HG03196 (cell line): ENCODE measurements around the gene TMPRSS2.

Experiments
- ATAC-seq: cut with Tn5 transposase; IDR thresholded peaks from one replicate; pipeline ENCODE4 v1.9.1; 2021; ENCODE audit not compliant: unreplicated experiment

Gene TMPRSS2

GRCh38 chr21:41482980-41483379 lies 25.0 kb downstream of the TMPRSS2 start:
- no peak for ATAC-seq

- no peak for ATAC-seq
Observed at GRCh38 chr21:41482301-41482700, 25.7 kb downstream of the TMPRSS2 start.

GRCh38 chr21:41481191-41481590 lies 26.8 kb downstream of the TMPRSS2 start:
- no peak for ATAC-seq

- no peak for ATAC-seq
Observed at GRCh38 chr21:41480086-41480690, 27.8 kb downstream of the TMPRSS2 start.

- ATAC-seq, result no peak
Observed at GRCh38 chr21:41479686-41480085, 28.3 kb downstream of the TMPRSS2 start.

DNA sequence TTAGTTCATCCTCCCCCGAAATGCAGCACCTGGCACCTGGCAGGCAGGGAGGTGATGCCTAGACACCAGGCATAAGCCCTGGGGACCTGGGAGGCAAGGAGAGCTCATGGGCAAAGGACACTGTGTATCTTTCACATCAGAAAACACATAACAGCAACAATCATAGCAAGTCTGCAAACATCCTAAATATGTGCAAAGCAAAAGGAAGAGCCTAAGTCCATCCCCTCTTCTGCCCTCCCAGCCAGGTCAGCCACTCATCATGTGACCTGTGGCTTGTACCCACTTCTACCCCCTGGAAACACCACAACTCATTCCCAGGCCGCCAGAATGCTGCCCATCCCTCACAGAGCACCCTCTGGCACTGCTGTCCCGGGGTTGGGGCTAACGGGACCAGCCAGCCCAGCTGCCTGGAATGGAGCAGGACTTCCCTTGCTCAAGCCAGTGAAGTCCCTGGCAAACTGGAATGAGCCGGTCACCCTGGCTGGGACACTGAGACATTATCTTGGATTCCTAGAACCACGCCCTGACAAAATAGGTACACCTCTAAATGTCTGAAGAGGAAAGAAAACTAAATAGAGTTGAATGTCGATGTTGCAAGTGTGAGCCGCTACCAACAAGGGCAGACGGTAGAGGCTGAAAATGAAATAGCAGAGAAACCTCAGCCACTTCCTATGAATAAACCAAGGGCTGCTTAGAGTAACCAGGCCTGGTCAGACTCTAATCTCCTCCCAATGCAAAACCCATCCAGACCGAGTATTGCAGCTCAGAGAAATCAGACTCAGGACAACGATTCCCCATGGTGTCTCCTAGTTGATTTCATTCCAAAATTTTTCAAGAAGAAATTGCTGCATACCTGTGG lies 29.4 kb downstream of the TMPRSS2 start:
- ATAC-seq, result no peak

GRCh38 chr21:41477641-41478318 lies 30.2 kb downstream of the TMPRSS2 start:
- ATAC-seq, result no peak

DNA sequence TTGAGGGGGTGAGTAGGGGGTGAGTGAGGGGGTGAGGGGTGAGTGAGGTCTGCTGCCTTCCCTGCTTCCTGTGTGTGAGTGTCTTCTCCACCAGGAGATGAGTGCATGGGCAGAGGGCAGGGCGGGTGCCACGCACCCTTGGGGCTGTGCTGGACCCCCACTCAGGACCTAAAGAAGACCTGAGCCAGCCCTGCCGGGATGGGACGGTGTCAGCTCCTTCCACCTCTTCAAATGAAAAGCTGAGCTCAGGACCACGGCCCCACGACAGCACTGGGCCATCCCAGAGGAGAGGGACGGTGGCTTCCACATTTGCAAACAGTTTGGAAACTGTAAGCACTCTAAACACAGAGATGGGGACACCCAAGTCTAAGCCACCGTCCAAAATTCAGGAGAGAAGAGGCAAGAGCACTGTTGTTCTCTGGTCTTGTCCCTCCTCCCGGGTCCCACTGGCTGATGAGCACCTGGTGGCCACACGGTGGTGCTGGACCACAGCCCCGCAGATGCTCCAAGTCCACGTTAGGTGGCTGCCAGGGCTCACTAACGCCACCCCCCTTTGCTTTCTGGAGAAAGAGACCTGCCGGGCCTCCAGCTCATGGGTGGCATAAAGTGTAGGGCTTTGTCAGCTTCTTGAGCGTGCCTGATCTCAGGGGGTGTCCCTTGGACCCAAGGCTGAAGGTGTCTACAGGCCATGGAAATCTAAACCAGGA lies 32.1 kb downstream of the TMPRSS2 start:
- no peak for ATAC-seq

DNA sequence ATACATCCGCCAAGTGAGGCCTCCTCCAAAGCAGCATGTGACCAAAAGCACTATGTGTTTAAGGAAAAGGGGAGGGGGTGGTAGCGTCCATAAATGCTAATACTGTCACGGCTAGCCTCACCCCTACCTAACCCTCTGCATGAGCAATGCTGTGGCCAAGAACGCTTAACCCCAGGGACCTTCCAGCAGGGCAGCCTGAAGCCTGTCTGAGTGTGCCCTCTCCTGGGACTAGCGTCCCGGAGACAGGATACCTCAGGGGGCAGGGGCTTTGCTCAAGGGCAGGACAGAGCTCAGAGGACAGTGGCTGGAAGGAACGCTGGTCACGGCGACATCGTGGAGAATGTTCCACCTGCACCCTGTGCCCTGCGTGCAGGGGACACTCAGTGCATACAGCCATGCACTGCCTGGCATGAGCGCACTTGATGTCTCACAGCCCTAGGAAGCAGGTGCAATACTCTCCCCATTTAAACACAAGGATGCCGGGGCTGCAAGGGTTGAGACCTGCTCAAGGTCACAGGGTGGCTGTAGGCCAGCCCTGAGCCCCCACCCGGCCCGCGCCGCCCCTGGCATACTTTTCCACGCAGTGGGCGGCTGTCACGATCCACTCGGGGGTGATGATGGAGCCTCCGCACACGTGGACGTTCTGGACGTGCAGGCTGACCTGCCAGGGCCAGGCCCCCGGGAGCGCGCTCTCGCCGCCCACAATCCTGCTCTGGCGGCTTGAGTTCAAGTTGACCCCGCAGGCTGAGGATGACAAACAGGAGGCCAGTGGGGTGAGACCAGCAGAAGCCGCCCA lies 35.0 kb downstream of the TMPRSS2 start:
- ATAC-seq, result no peak

- ATAC-seq, result no peak
Observed at GRCh38 chr21:41470054-41470453, 37.9 kb downstream of the TMPRSS2 start.

DNA sequence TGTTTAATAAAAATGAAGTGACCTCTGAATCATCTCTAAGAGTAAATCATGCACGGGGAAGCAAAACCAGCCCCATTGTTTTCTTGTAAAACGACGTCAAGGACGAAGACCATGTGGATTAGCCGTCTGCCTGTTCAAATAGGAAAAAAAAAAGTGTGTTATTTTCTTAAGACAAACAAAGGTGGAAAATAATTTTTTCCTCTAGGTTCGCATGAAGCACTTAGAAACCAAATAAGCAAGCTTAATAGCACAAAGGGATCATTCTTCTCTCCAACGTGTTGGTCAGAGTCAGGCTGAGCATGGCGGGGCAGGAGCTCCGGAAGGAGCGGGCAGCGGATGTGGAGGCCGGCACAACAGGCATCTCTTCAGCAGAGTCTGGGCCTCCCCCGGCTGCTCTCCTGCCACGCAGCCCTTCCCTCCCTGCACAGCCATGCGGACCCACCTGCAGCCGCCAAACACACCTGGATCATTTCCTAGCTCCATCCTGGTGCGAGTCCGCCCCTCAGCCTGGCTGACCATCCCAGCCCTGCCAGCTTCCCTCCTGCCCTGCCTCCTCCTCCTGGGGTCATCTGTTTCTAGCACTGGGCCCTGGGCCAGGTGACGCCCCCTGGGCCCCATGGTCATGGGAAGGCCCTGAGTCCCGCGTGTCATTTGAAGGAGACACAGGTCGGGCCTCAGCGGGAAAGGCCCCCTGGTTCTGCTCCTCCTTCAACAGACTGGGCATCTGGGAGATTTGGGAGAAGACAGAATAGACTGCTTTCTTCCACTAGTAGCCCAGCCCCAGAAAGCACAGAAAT lies 41.7 kb downstream of the TMPRSS2 start:
- no peak for ATAC-seq

DNA sequence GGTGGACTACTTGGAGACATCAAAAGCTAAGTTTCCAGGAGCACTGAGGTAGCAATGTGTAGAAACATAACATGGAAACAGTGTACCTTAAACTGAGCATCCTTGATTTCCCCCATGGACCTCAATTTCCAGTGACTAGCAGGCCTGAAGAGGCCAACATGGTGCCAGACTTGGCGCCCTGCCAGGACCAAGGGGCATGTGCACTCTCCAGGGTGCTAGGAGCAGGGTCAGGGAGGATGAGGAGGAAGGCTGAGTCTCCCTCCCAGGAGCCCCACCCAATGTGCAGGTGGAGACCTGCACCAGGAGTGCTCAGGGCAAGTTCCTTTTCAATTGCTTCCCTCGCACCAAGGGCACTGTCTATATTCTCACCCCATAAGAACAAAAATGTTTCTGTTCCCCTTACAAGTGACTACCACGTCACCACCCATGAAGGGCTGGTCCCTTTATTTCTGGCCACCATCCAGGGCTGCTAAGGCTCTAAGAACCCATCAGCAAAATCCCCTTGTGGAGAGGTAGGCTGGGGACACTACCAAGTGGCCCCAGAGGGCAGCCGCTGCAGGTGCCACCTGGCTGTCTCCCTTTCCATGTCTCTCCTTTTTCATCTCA lies 42.7 kb downstream of the TMPRSS2 start:
- no peak for ATAC-seq

GRCh38 chr21:41460578-41461527 lies 47.1 kb downstream of the TMPRSS2 start:
- no peak for ATAC-seq

DNA sequence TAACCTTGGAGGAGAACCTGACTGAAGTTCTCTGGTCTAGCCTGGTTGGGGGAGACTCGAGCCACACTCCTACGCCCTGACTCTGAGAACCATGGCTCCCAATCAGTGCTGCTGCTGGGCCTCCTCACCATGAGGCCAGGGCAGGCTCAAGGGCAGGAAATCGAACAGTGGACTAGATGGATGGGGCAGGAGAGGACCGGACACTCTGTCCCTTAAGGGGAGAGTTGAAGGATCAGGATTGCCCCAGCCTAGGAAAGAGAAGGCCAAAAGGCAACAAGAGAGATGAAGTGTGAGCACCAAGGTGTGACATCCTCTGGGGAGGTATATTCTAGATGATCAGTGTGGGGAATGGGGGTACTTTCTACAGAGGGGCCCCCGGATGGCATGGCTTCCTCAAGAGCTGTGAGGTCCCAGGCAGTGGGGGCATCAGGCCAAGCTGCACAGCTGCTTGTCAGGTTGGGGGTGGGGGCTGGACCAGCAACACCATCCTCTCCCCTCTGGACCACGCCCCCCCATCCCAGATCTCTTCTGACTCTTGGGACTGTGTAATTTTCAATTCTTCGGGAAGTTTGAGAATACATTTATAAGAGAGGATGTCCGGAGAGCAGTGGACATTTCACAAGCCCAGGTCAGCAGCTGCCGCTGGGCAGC lies 47.9 kb downstream of the TMPRSS2 start:
- ATAC-seq, result no peak

DNA sequence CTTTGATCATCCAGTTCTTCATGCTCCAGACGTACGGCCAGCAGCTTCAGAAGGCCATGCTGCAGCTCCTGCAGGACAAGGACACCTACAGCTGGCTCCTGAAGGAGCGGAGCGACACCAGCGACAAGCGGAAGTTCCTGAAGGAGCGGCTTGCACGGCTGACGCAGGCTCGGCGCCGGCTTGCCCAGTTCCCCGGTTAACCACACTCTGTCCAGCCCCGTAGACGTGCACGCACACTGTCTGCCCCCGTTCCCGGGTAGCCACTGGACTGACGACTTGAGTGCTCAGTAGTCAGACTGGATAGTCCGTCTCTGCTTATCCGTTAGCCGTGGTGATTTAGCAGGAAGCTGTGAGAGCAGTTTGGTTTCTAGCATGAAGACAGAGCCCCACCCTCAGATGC lies 49.4 kb downstream of the TMPRSS2 start:
- ATAC-seq, result no peak

- ATAC-seq, result no peak
Observed at GRCh38 chr21:41458121-41458520, 49.8 kb downstream of the TMPRSS2 start.

- no peak for ATAC-seq
Observed at GRCh38 chr21:41453761-41454160, 54.2 kb downstream of the TMPRSS2 start.

DNA sequence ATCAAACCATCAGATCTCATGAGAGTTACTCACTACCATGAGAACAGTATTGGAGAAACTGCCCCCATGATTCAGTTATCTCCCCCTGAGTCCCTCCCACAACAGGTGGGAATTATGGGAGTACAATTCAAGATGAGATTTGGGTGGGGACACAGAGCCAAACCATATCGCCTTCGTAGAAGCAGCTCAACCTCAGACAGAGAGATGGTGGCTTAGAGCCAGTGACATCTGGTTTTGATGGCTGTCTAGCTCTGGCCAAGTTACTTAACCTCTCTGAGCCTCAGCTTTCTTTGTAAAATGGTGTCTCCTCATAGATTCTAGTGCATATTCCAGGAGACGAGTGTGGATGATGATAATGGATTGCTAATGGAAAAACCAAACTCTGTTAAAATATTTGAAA lies 54.8 kb downstream of the TMPRSS2 start:
- no peak for ATAC-seq
